ENCODE results near the gene LIN7B. TPM values are rescaled to one million over a fixed set of nuclear protein-coding genes. Genes with fewer than 3 reads are reported as not detected.

Gene LIN7B
- total RNA-seq, 1 experiment from 2014 or later, result 11.8 TPM

DNA sequence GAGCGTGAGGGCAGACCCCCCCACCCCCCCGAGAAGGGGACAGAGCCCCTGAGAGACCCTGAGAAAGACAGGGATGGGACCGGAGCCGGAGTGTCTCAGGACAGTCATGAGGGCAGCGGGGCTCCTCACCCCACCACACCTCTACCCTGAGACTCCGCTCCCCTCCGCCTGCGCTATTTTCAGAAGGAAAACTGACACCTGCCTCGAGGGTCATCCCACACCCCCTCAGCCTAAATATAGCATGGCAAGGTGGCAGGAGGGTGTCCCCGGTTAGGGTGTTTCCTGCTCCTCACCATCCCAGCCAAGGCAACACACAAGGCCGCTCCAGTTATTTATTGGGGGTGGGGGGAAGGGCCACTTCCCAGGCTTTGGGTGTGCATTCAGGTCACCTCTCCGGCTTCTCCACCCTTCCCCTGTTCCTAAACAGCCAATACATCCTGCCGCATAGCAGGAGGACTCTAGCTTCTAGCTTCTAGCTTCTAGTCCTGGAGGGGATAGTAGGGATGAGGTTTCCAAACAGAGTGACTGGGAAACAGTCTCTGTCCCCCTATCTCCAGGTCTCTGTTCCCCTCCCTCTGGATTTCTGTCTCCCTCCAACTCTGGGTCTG lies 48.2 kb upstream of the LIN7B start:
- CTCF ChIA-PET, result interaction anchor here (0.6 to 1.8 kb wide), 6 partner anchors 8 to 190 kb away, joined by 3 to 16 read pairs (median 14); a partner anchor contains a TSS
- H3K27me3 Mint-ChIP-seq (ENCODE audit: insufficient read depth, unreplicated experiment), result no peaks in the 10 kb centered on the region

DNA sequence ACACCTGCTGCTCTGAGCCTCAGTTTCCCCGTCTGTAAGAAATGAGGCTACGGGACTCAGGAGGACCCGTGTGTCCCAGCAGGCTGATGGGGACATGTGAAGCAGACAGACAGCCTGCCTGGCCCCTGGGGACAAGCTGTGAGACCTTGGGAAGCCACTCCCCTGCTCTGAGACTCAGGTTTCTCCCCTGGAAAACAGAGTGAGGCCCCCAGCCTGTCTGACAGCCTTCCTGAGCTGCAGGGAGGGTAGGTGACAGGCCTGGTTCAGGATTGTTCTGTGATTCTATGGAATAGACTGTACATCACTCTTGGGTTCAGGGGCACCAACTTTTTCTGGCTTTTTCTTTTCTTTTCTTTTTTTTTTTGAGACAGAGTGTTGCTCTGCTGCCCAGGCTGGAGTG lies 46.6 kb upstream of the LIN7B start:
- H3K9me3 ChIP-seq, result no peaks in the 10 kb centered on the region
- no peak overlapping the region for H3K4me3 Mint-ChIP-seq (ENCODE audit: unreplicated experiment)
- H3K27me3 ChIP-seq (replicated peaks; ENCODE audit: control insufficient read depth, insufficient read depth, low read length), result no peaks in the 10 kb centered on the region
- no peaks in the 10 kb centered on the region for H3K27me3 Mint-ChIP-seq (ENCODE audit: insufficient read depth, unreplicated experiment)
- H3K36me3 ChIP-seq (ENCODE audit: control insufficient read depth, insufficient read depth, low read length), result no peaks in the 10 kb centered on the region
- peaks cover 13% of the 10 kb centered on the region for H3K36me3 Mint-ChIP-seq (ENCODE audit: insufficient read depth, unreplicated experiment)
- H3K4me1 Mint-ChIP-seq (ENCODE audit: low read depth, unreplicated experiment), result peaks cover 26% of the 10 kb centered on the region
- DNase-seq, result no peak
- BruUV-seq (replicated peaks), result no TSS peak
- H3K9me3 Mint-ChIP-seq (ENCODE audit: unreplicated experiment), result peaks cover 22% of the 10 kb centered on the region
- POLR2A ChIA-PET, result no interaction called here
- no peak overlapping the region for H3K4me3 ChIP-seq (ENCODE audit: low read depth, low read length)
- TF ChIP-seq, protein P1, sequence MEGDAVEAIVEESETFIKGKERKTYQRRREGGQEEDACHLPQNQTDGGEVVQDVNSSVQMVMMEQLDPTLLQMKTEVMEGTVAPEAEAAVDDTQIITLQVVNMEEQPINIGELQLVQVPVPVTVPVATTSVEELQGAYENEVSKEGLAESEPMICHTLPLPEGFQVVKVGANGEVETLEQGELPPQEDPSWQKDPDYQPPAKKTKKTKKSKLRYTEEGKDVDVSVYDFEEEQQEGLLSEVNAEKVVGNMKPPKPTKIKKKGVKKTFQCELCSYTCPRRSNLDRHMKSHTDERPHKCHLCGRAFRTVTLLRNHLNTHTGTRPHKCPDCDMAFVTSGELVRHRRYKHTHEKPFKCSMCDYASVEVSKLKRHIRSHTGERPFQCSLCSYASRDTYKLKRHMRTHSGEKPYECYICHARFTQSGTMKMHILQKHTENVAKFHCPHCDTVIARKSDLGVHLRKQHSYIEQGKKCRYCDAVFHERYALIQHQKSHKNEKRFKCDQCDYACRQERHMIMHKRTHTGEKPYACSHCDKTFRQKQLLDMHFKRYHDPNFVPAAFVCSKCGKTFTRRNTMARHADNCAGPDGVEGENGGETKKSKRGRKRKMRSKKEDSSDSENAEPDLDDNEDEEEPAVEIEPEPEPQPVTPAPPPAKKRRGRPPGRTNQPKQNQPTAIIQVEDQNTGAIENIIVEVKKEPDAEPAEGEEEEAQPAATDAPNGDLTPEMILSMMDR (IDR thresholded peaks at IDR 0.05; ENCODE audit: insufficient read depth in 1 of 2, low read depth in 1 of 2, low read length in 1 of 2, severe bottlenecking in 1 of 2, unreplicated experiment in 1 of 2), result no peak
- intact Hi-C loops (cut with micrococcal nuclease; ENCODE audit: unreplicated experiment), result no loop called here
- H3K27ac Mint-ChIP-seq (ENCODE audit: unreplicated experiment), result no peak overlapping the region
- H3K4me1 ChIP-seq, result peaks cover 37% of the 10 kb centered on the region
- CTCF ChIA-PET, result interaction anchor here (0.5 to 1.2 kb wide), 4 partner anchors 10 to 255 kb away, joined by 3 to 6 read pairs (median 4); partner anchors contain the start of genes CGB7 and RUVBL2

More for the DNA sequence above, 48.2 kb upstream of the LIN7B start:
- H3K4me1 Mint-ChIP-seq (ENCODE audit: low read depth, unreplicated experiment), result peaks cover 26% of the 10 kb centered on the region
- BruUV-seq (replicated peaks), result no TSS peak
- Histone ChIP-seq H3K27me3 (replicated peaks; ENCODE audit: control insufficient read depth, insufficient read depth, low read length) (no peaks in the 10 kb centered on the region), H3K4me1 (peaks cover 34% of the 10 kb centered on the region), H3K9me3 (no peaks in the 10 kb centered on the region), H3K4me3 (ENCODE audit: low read depth, low read length) (no peak overlapping the region), H3K36me3 (ENCODE audit: control insufficient read depth, insufficient read depth, low read length) (no peaks in the 10 kb centered on the region)
- intact Hi-C loops (cut with micrococcal nuclease; ENCODE audit: unreplicated experiment), result loop anchor here (2.0 kb wide), 1 partner anchor 19 kb away; the partner anchor contains the start of gene SNRNP70
- TF ChIP-seq, protein P1 (IDR thresholded peaks at IDR 0.05; ENCODE audit: insufficient read depth in 1 of 2, low read depth in 1 of 2, low read length in 1 of 2, severe bottlenecking in 1 of 2, unreplicated experiment in 1 of 2), result no peak
- peak overlapping the region; percentile 74 for H3K27ac Mint-ChIP-seq (ENCODE audit: unreplicated experiment)
- POLR2A ChIA-PET, result no interaction called here
- H3K4me3 Mint-ChIP-seq (ENCODE audit: unreplicated experiment), result peak overlapping the region; percentile 71
- H3K36me3 Mint-ChIP-seq (ENCODE audit: insufficient read depth, unreplicated experiment), result peaks cover 4% of the 10 kb centered on the region
- no peak for DNase-seq
- peaks cover 22% of the 10 kb centered on the region for H3K9me3 Mint-ChIP-seq (ENCODE audit: unreplicated experiment)

DNA sequence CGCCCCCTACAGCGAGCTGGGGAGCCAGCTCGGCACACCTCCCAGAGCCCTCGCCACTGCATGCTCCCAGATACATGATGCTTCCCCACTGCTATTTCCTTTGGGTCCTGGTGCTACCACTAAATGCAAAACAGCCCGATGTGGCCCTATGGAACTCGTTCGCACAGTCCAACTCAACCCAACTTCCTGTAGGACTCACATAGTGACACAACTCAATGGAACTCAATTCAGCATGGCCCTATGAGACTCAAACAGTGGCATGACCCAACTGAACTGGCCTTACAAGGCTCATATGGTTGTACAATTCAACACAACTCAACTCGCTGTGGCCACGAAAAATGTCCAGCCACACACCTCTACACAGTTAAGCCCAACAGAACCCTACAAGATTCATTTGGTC lies 45.1 kb upstream of the LIN7B start:
- TF ChIP-seq, protein P1 (IDR thresholded peaks at IDR 0.05; ENCODE audit: insufficient read depth in 1 of 2, low read depth in 1 of 2, low read length in 1 of 2, severe bottlenecking in 1 of 2, unreplicated experiment in 1 of 2), result no peak
- H3K27me3 ChIP-seq (replicated peaks; ENCODE audit: control insufficient read depth, insufficient read depth, low read length), result no peaks in the 10 kb centered on the region
- no peak overlapping the region for H3K4me3 ChIP-seq (ENCODE audit: low read depth, low read length)
- no TSS peak for BruUV-seq (replicated peaks)
- no peaks in the 10 kb centered on the region for H3K36me3 ChIP-seq (ENCODE audit: control insufficient read depth, insufficient read depth, low read length)
- Mint-ChIP-seq H3K9me3 (ENCODE audit: unreplicated experiment) (peaks cover 22% of the 10 kb centered on the region), H3K27me3 (ENCODE audit: insufficient read depth, unreplicated experiment) (no peaks in the 10 kb centered on the region), H3K4me3 (ENCODE audit: unreplicated experiment) (no peak overlapping the region), H3K36me3 (ENCODE audit: insufficient read depth, unreplicated experiment) (peaks cover 19% of the 10 kb centered on the region), H3K27ac (ENCODE audit: unreplicated experiment) (no peak overlapping the region), H3K4me1 (ENCODE audit: low read depth, unreplicated experiment) (peaks cover 37% of the 10 kb centered on the region)
- intact Hi-C loops (cut with micrococcal nuclease; ENCODE audit: unreplicated experiment), result no loop called here
- H3K4me1 ChIP-seq, result peaks cover 37% of the 10 kb centered on the region
- no peak for DNase-seq
- H3K9me3 ChIP-seq, result no peaks in the 10 kb centered on the region
- CTCF ChIA-PET, result interaction anchor here (1.0 kb wide), 1 partner anchor 10 kb away, joined by 4 read pairs; no protein-coding TSS in a partner anchor
- POLR2A ChIA-PET, result no interaction called here
